NCI-H187 treated with DMSO at 0.1 percent for 48 hours (cell line): ENCODE data around the gene SLC7A4.

ENCODE experiments used
- DNase-seq: peaks from one replicate; lab custom pipeline; 2025; lab: John Stamatoyannopoulos, UW

The SLC7A4 gene

DNA sequence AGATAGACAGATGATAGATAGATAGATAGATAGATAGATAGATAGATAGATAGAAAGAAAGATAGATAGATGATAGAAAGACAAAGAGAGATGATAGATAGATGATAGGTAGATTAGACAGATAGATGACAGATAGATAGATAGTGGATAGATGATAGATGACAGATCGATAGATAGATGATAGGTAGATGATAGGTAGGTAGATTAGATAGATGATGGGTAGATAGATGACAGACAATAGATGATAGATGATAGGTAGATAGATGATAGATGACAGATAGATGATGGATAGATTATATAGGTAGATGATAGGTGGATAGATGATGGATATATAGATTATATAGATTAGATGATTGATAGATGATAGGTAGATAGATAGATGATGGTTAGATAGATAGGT lies 46.0 kb downstream of the SLC7A4 start:
- no peak for DNase-seq

- no peak for DNase-seq
Measured at GRCh38 chr22:20985720-20986119, 46.6 kb downstream of the SLC7A4 start.

DNA sequence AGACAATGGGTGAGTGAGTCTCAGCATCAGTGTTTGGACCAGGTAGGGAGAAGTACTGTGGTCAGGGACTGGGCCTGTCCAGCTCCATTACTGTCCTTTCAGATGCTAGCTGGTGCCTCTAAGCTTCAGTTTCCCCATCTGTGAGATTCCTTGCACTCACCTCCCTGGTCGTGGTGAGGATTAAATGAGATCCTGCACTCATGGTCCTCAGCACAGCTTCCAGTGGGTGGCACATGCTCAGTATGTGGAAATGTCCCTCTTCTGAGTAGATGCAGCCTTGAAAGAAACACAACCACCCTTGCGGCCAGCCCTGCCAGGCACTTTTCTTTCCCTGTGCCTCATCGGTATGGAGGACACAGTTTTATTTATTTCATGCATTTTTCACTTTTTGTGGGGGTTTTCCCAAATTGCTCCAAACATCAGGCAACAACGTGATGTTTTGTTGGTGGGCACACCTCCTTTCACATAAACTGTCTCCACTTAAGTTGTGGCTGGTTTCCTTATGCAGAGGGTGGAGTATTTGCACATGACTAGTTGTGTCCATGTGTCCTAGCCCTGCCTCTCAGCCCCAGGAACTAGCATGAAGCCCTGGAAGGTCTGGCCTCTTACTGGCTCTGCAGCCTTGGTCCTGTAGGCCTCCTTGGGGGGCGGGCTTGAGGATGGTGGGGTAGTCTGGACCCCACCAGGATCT lies 49.1 kb downstream of the SLC7A4 start:
- no peak for DNase-seq

- DNase-seq: no peak
Measured at GRCh38 chr22:20982563-20982882, 49.8 kb downstream of the SLC7A4 start.

- no peak for DNase-seq
Measured at GRCh38 chr22:20981787-20982562, 50.4 kb downstream of the SLC7A4 start, which contains the start of gene LZTR1. Gene LZTR1, plus strand, starts transcription at chr22:20982297. Its CDS starts 75 bp downstream, at chr22:20982372.

GRCh38 chr22:20980938-20981722 lies 51.2 kb downstream of the SLC7A4 start:
- DNase-seq: no peak

DNA sequence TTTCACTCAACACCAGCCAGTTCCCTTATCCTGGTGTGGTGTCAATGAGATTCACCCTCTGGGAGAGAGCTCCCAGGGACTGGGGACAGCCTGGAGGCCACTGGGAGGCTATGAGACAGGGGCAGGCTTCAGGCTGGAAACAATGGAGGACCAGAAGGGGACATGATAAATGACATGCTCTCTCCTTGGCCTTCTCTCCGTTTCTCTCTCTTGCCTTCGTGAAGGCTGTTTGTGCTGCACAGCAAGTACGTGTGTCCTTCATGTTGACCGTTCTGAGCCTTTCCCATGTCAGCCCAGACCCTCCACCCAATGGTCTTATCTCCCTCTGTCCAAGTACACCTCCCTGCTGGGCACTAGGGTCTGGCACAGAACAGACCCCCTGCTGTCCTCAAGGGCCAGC lies 51.8 kb downstream of the SLC7A4 start:
- no peak for DNase-seq

GRCh38 chr22:20979940-20980453 lies 52.4 kb downstream of the SLC7A4 start:
- no peak for DNase-seq

GRCh38 chr22:20979243-20979809 lies 53.0 kb downstream of the SLC7A4 start:
- DNase-seq: no peak
